GM21515 (cell line): ENCODE measurements around the gene KRT8.
"Not testable (repeated sequence)": the region's sequence is repeated elsewhere in the genome, so short reads cannot be mapped to it uniquely, and the experiment has no call there.

ENCODE experiments used
- ATAC-seq: cut with Tn5 transposase; IDR thresholded peaks from one replicate; pipeline ENCODE4 v1.9.1; 2021; ENCODE audit not compliant: unreplicated experiment

The KRT8 gene

DNA sequence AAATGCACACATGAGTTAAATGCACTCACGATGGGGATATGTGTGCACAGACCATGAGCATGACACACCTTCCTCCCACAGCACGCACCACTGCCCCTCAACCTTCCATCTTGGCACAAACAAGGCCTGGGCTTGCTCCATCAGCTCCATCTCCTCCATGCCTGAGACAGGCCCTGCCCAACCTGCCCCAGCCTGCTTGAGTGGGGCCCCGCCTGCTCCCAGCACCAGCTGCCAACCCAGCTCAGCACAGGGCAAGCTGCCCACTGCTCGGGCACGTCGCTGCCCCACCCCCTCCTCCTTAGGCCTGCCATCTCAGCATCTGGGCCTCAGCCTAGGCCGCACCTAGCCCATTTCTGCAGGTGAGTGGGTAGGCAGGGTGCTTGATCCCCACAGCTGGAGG, 28.5 kb downstream of the KRT8 start:
- no peak for ATAC-seq

DNA sequence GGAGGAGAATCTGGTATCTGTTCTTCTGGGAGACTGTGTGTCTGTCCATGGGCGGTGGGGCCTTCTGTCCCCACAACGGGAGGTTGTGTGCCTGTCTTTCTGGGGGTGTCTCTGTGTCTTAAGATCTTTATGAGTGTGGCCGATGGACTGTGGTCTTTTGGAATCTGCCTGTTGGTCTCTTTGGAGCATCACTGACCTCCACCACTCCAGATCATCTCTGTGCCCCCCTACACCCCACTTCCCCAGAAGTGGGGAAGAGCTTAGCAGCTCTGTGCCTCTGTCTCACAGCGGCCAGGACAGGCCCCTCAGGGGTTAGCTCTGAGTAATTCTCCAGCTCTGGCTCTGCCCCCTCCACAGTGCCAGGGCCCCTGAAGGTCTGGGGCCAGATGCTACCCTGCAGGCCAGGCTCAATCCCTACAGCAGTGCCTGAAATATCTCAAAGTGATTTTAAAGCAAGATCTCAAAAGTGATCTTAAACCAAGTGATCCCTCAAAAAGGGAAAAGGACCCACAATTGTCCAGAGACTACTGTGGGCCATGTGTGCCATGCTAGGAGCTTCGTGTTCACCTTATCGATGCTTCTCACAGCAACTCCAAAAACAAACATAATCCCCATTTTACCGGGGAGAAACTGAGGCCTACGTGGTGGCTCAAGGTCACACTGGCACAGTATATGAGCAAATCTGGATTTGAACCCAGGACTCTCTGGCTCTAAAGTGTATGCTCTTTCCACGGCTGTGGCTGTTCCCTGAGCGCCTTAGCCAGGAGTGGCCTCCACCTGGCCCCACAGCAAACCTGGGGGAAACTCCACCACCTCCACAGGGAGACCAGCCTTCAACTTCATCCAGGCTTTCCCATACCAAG, 30.1 kb downstream of the KRT8 start:
- ATAC-seq, result no peak

DNA sequence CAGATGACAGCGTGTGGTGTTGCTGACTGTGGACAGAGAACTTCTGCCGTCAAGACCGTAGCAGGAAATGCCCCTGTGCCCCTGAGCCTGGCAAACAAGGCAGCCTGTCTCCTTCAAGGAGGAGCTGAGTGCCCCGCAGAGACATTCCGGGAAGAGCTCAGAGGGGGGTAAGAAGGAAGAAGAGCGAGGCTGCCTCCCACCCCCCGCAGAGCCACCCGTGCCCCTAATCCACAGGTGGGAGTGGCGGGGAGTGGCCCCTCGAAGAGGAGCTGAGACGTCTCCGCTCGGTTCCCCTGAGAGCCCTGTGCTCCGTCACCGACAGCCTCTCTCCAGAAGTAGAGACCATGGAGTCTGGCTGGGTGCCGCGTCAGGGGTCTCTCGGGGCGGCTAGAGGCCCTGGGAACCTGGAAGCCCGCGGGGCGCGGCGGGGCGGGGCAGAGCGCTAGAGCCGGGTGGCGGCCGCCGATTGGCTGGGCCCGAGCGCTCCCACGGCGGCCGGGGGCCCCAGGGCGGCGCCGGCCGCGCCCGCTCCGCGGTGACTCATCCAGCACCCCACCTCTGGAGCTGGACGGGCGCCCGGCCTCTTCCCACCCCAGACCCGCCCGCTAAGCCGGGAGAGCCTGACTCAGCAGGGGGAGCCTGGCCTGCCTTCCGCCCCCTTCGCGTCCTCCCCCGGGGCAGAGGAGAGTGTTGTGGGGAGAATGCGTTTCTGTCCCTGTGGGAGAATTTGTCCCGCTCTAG, 30.9 kb downstream of the KRT8 start:
- no peak for ATAC-seq

DNA sequence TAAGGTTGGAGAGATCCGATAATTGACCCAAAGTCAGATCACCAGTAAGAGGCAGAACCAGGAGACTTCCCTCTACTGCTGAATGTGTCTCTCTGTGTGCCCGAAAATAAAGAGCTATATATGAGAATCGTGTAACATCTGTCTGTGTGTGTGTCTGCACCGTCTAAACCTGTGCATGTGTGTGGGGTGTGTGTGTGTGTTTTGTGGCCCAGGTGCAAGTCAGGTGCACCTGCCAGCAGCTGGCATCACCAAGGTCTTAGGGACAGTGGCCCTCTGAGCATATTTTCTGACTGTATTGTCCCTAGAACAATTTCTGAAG, 31.4 kb downstream of the KRT8 start:
- ATAC-seq, result no peak

DNA sequence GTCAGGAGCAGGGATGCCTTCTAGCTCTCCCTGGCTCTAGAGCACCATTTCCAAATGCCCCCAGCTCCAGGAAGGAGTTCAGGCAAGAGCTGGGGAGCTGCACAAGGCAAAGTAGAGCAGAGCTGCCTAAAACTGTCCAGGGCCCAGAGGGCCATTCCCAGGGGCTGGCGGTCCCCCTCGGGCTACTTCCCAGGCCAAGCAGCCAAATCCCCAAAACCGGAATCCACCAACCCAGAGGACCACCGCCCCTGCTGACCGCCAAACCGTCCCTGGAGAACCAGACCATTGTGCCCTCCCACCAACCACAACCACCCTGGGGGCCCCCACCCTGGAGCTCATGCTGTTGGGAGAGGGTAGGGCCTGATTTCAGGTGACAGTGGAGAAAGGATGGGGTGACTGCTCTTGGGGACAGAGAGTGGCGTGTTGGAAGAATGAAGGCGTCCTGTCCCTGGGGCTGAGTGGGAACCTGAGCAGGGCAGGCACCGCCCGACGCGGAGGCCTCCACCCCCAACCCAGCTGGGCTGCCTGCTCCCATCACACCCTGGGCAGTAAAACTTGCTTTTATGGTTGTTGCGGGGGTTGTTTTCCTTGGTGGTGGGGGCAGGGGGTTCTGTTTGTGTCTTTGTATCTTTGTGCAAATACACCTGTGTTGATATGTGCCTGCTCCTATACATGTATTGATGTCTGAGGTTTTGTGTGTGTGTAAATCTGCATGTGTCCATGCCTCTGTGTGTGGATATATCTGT, 32.1 kb downstream of the KRT8 start:
- no peak for ATAC-seq

DNA sequence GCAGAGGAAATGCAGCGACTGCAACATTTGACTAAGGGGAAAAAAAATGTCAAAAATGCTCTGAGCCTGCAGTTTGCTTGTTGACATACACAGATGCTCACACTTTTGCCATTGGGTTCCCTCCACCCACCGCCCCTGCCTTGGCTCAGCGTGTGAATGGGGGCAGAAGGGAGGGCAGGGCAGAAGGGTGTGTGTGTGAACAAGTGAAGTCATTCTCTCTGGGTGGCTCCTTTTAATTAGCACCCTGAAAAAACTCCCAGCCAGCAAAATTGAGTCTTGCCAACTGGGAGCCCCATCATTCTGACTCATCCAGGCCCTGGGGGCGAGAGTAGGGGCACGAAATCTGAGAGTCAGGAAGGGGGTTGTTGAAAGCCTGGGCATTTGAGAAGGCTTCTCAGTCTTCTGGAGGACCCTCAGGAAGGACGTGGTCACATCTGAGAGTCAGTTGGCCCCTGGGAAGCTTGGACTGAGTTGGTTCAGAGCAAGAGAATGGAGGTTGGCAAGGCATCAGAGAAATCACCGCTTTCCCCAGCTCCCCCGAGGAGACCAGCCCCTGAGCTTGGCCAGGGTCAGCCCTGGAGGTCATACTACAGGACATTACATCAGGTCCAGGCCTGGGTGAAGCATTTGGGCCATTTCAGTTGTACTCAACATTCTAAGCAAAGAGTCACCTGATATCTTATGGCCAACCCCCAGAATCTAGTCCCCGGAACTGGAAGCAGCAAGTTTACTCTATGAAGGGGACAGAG, 33.4 kb downstream of the KRT8 start:
- no peak for ATAC-seq

DNA sequence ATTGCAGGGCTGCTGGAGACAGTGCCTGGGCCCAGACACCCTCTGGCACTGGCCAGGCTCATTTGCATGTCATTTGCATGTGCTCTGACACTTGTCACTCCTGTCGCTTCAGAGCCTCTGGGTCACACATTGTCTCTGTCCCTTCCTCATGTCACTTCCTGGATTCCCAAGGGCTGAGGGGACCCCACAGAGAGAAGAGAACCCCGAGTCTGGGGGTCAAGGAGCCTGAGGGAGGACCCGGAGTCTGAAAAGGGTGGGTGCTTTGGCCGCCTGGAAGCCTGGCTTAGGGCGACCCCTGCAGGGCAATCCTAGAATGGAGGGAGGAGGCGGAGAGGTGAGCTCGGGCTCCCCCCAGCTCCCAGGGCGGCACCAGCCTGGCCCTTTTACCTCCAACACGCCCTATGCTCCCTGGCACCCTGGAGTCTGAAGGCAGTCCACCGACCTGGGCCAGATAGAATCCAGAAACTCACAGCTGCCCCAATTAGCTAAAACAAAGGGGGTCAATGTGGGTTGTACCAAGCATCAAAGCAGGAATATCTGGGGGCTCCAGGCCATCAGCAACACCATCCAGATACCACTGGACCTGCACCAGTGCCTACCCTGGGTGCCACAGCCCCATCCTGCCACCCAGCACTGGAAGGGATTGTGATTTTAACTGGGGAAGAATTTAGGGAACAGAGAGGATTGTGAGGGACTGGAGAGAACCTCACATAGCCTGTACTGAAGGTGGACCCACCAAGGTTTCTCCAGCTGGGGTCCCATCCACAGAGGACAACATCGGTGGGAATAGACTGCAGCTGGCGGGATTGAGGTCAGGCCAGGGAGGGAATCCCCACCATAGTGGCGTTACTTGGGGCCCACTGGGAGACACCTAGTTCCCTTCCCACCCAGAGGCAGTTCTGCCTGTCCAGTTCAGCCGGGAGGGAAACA, 34.2 kb downstream of the KRT8 start:
- peak; percentile 48 for ATAC-seq

DNA sequence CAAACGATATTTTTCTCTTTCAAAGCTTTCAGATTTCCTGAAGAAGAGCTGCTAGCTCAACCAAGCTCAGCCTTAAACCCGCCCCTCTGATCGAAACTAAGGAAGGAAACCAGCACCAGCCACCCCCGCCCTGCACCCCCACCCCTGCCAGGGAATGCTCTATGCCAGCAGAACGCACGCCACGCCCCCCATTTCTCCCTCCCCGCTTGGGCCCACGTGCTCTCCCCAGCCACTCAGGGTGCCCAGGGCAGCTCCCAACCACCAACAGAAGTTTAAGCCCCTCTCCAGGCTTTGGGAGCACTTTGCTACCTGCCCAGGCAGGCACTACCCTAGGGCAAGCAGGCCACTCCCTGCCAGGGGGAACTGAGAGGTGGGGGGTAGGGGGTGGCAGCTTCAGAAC, 37.2 kb downstream of the KRT8 start:
- ATAC-seq, result no peak

DNA sequence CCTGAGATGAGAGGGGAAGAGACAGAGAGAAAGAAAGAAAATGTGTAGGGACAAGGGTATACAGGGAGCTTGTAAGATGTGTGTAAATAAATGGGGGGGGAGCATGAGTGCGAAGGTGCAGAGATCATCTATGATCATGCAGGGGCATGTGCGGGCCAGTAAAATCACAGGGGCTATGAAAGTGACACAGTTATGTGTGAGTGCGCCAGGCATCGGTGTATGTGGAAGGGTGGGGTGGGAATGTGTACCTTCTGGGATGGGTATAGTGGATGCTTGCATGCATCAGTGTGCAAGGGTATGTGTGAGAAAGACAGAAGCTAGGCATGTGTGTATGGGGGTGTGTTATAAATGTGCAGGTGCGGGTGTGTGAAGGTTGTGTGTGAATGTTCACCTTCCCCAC, 37.7 kb downstream of the KRT8 start:
- ATAC-seq, result no peak

DNA sequence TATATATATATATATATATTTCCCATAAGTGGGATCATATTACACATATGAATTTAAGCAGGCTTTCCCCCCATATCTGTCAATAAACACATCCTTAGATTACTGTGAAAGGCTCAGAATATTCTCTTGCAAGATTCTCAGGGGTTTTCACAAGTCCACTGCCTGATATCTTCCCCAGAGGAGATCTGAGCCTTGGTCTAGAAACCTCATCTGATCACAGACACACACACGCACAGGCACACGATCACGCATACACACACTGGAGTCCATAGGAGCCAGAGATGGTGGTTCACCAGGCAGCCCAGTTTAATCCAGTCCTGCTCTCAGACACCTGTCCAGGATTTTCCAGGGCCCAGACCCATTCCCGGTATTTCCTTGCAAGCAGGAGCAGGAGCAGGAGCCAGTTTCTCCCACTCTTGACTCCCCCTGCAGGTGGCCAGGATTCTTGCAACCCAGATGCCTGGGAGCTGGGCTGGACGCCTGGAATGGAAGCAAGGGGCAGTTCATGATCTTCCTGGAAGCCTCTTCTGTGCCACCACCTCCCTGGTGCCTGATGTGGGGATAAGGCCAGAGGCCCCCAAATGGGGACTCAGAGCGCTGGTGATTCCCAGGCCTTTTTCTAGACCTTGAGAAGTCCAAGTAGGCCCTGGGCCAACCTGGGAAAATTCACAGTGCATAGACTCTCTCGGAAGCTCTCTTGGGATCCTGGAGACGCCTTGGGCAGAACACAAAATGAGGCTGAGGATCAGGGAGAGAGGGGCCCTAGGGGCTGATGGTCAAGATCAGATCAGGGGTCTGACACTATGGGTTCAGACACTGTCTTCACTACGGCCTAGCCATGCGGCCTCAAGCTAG, 39.6 kb downstream of the KRT8 start:
- ATAC-seq, result no peak

DNA sequence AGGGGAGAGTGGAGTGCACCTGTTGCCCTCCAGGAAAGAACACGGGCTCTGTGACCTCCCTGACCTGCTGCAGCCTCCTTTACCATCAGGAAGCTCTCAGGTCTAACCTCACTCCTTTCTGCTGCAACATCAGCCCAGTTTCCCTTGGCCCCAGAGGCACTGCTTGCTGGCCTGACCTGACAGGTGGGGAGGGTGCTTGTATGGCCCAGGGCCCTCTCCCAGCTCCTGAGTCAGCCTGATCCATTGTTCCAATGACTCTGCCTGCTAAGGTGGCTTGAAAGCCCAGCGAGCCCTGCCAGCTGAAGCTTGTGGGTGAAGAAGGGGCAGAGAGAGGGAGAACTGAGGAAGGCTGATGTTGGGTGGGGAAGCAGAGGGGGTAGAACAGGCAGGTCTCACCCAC, 42.9 kb downstream of the KRT8 start:
- ATAC-seq, result no peak

DNA sequence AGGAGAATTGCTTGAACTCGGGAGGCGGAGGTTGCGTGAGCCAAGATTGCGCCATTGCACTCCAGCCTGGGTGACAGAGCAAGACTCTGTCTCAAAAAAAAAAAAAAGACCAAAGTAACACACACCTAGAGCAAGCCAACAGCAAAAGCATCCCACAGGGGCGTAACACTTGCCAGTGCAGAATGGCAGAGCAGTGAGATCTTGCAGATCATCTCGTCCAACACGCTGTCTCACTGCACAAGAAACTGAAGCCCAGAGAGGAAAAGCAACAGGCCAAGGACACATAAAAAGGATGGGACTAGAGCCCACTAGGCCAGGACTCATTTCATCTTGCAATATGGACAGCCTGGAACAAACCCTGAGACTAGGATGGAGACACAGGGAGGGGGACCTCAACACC, 43.4 kb downstream of the KRT8 start:
- ATAC-seq, result no peak

DNA sequence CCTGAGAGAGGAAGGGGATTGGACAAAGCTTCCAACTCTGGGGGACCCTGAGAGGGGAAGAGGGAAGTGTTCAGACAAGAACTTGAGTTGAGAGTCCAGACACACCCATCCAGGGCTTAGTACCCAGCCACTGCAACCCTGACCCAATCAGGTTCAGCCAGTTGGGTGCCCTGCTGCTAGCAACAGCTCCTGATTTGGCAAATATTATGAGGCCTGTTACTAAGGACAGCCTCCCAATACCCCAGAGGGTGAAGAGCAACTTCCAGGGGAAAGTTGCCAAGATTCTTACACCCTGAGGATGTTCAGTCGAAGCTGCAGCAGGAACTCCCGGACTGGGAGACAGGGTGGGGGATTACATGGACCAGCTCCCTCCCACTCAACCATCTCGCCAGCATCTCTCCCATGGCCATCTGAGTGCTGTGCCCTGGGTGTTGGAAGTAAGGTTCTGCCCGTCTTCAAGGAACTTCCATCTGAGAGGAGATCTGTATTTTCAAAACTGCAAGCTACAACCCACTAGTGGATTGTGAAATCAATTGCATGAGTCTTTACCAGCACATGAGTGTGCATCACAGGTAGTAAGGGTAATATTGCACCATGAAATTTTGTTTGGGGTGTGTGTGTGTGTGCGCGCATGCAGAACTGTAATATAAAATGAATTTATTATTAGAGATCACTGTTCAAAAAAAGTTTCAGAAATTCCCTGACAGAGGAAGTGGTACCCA, 44.6 kb downstream of the KRT8 start:
- ATAC-seq, result no peak

DNA sequence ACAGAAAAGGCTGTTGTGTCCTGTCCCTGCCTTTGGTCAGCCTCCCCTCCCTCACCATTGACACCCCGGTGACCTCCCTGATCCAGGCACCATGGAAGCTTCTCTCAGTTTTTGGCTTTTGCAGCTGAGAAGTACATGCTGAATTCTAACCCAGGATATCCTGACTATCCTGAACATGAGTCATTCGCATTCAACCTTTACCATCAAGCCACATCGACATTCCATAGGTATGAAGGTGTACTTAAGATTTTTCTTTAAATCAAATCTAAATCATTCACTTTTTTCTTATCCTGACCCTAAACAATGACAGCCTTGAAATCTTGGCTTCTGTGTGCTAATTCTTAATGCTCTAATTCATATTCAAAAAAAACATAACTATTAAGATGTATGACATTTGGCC, 47.4 kb downstream of the KRT8 start:
- ATAC-seq, result no peak

DNA sequence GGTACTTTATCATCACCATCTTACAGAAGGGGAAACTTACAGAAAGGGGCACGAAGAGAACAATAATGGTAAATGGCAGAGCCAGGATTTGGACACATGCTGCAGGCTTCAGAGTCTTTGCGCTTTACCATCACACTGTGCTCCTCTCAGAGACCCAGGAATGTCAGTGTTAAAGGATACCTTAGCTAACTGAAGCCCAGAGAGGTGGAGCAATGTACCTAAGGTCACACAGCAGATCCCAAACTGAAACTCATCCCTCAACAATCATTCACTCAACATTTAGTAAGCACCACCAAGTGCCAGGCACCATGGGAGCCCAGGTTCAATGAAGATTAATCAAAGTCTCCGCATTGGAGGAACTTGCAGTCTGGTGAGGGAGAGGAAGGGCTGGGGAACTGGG, 48.1 kb downstream of the KRT8 start:
- no peak for ATAC-seq

DNA sequence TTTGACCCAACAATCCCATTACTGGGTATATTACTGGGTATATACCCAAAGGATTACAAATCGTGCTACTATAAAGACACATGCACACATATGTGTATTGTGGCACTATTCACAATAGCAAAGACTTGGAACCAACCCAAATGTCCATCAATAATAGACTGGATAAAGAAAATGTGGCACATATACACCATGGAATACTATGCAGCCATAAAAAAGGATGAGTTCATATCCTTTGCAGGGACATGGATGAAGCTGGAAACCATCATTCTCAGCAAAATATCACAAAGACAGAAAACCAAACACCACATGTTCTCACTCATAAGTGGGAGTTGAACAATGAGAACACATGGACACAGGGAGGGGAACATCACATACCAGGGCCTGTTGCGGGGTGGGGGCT, 48.8 kb downstream of the KRT8 start:
- ATAC-seq, result not testable (repeated sequence)

DNA sequence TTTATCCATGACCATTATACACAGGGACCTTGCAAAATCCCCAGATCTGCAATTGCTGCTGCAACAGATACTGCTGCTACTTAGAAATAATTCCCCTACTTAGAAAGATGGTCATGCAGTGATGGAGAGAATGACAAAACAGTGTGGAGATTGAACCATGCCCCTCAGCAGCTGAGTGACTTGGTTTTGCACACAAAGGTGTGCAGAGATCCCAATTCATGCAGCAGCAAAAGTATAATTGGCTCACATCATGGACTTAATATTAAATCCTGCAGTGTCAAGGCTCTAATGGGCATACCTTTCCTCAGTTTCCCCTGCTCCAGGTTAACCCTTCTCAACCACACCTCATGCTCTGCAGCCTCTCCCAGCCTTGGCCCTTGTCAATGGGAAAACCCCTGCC, 53.1 kb downstream of the KRT8 start:
- no peak for ATAC-seq

DNA sequence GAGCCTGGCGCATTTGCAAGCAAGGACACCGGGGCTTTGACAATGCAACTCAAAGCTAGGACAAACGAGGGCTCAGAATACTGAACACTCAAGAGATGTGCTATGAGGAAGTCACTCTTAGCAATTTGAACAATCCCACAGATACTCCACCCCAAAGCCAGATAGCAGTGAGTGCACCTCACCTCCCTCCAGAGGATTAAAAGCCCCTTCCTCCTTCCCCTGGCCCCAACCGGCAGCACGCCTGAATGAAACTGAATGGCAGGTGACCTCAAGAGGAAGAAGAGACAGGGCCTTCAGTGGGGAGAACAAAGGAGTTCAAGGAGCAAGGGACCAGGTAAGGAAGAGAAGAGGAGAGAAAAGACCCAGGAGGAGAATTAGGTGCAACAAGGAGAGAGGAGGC, 54.2 kb downstream of the KRT8 start:
- ATAC-seq, result no peak

DNA sequence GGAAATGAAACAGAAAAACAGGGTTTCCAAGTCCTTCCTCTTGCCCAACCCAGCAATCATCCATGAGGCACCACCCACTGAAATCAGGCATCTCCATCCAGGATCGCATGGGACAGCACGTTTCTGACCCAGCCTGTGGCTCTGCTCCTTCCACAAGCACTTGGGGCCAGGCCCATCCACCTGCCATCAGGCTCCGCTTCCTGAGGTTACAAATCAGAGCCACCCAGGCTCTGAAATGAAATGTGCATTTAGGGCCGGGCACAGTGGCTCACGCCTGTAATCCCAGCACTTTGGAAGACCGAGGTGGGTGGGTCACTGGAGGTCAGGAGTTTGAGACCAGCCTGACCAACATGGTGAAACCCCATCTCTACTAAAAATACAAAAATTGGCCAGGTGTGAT, 55.4 kb downstream of the KRT8 start:
- ATAC-seq, result no peak
